ENCODE measurements around the gene TMEM120B. TPM values are rescaled to one million over a fixed set of nuclear protein-coding genes. Genes with fewer than 3 reads are reported as not detected.

Gene TMEM120B
- total RNA-seq, 1 experiment from 2014 or later, result 20.5 TPM

DNA sequence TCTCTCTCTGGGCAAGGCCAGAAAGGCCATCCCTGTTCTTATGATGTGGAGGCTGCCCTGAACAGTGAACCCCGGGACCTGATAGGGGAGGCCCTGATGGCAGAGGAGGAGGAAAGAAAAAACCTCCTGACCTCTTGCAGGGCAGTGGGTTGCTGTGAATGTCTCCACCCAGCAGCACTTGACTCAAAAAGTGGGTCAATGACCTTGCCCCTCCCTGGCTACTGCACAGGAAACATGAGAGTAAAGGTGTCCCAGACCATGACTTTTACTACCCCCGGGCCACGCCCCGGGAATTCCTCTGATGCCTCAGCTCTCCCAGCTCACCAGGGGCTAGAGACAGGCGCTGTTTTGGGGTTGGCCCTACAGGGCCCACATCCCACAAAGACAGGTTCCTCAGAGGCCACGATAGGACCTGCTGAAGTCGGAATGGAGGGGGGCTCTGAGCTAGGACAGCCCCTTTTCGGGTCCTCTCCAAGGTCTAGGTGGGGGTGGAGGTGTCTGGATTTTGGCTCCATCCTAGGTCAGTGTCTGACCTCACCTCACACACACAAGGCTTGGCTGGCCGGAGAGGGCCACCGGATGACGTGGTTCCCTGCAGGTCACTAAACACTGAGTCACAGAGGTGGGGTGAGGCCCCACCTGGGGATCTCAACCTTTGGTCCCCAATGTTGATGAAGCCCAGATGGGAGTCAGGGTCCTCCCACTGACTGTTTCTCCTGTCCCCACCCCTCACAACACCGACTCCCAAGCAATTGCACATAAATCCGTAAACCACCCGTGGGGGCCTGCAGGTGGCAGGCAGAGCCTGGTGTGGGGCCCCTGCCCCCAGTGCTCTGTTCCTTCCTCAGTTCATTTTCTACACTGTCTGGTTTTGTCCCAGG lies 79.4 kb downstream of the TMEM120B start:
- H3K9me2 ChIP-seq (ENCODE audit: insufficient read depth), result no peaks in the 10 kb centered on the region
- H2AFZ ChIP-seq (ENCODE audit: low read depth, low read length, poor library complexity, severe bottlenecking), result no peak overlapping the region
- no peak for DNase-seq (ENCODE audit: low read depth, low spot score)
- no peaks in the 10 kb centered on the region for H3K9me3 ChIP-seq (ENCODE audit: control insufficient read depth in 1 of 2, insufficient read depth in 1 of 2, low read depth in 1 of 2, low read length in 2 of 2)
- intact Hi-C loops (cut with micrococcal nuclease), result no loop called here
- H3K27ac ChIP-seq (ENCODE audit: low read depth, low read length), result peak overlapping the region; percentile 100
- peak overlapping the region; percentile 91 for H3K4me2 ChIP-seq (ENCODE audit: low read length)
- POLR2A ChIA-PET, result interaction anchor here (1.0 to 6.1 kb wide), 3 partner anchors 8 to 239 kb away, joined by 3 to 33 read pairs (median 6); no protein-coding TSS in a partner anchor
- H3K4me1 ChIP-seq (ENCODE audit: control insufficient read depth in 1 of 2, insufficient read depth in 2 of 2, low read length in 2 of 2), result peaks cover 62 to 92% of the 10 kb centered on the region in 2 experiments
- no peaks in the 10 kb centered on the region for H4K20me1 ChIP-seq (ENCODE audit: insufficient read depth)
- BruUV-seq (replicated peaks), result no TSS peak
- 0 out of 4 replicates have a peak, but pooled peaks cover 2 to 9% of the 10 kb centered on the region in 2 experiments for H3K36me3 ChIP-seq (ENCODE audit: control insufficient read depth in 1 of 2, insufficient read depth in 2 of 2, low read length in 2 of 2)
- ATAC-seq, result peak; percentile 16; the same call in 1 of the 2 replicates
- CTCF ChIA-PET, result interaction anchor here (1.1 kb wide), 1 partner anchor 96 kb away, joined by 3 read pairs; the partner anchor contains the start of gene PSMD9
- peak overlapping the region; percentile 90 to 91 for H3K4me3 ChIP-seq (replicated peaks in 1 of 2; ENCODE audit: low read depth in 1 of 2, low read length in 2 of 2)
- peak overlapping the region; percentile 96 for H3K9ac ChIP-seq (ENCODE audit: low read length)
- RAD21 ChIA-PET (ENCODE audit: low non-redundant PET in 1 of 2, low total read pairs in 2 of 2, uncharacterized antibody in 2 of 2, unreplicated experiment in 2 of 2), result interaction anchor here in 1 of 2 experiments (3.2 kb wide), 1 partner anchor 97 kb away, joined by 19 read pairs; the partner anchor contains the start of gene PSMD9
- TF ChIP-seq POLR2A (IDR thresholded peaks at IDR 0.05; ENCODE audit: borderline replicate concordance, extremely low read depth, insufficient read depth, insufficient read length), result no peak
- TF ChIP-seq POLR2AphosphoS5 (IDR thresholded peaks at IDR 0.05; ENCODE audit: low read depth, low read length), result peak; percentile 4; the same call in 1 of the 2 replicates
- H3K27me3 ChIP-seq (ENCODE audit: insufficient read depth, low read length), result no peaks in the 10 kb centered on the region
- H3K79me2 ChIP-seq (ENCODE audit: insufficient read depth, low read length), result peaks cover 67% of the 10 kb centered on the region

DNA sequence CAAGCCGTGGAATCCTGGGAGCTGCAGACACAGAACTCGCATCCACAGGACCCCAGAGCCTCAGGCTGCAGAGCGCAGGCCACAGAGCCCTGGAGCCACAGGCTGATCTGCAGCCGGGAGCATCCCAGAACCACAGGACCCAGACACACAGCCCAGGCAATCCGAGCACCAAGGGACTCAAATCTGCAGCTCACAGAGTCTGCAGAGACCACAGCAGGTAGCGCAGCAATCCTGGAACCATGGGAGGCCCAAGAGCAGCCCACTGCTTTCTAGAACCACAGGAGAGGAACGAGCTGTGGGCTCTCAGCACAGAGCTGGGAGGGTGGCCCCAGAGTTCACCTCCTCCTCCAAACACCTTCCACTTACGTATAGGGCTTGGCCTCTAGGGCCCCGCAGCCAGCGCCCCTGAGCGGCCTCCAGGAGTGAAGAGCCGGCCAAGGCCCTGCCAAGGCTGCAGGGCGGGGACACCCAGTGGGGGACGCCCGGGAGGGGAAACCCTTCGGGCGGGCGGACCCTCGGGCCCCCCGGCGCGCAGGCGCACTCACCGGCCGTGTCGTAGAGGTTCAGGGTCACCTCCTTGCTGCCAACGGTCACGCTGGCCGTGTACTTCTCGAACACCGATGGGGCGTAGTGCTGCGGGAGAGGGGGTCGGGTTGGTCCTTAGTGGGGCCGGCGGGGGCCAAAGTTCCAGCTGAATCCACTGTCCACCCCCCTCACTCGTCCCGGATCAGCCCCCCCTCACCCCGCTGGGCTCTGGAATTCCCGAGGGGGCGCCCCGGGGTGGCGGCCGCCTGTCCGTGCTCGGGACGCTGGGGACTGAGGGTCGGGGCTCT lies 80.3 kb downstream of the TMEM120B start:
- H3K4me1 ChIP-seq (ENCODE audit: control insufficient read depth in 1 of 2, insufficient read depth in 2 of 2, low read length in 2 of 2), result peaks cover 59 to 92% of the 10 kb centered on the region in 2 experiments
- no peak overlapping the region for H2AFZ ChIP-seq (ENCODE audit: low read depth, low read length, poor library complexity, severe bottlenecking)
- TSS peak; percentile 31 for BruUV-seq (replicated peaks)
- H3K27ac ChIP-seq (ENCODE audit: low read depth, low read length), result peak overlapping the region; percentile 100
- ATAC-seq, result no peak
- H3K9ac ChIP-seq (ENCODE audit: low read length), result peak overlapping the region; percentile 96
- DNase-seq (ENCODE audit: low read depth, low spot score), result no peak
- peak overlapping the region; percentile 90 to 91 for H3K4me3 ChIP-seq (replicated peaks in 1 of 2; ENCODE audit: low read depth in 1 of 2, low read length in 2 of 2)
- RAD21 ChIA-PET (ENCODE audit: low non-redundant PET in 1 of 2, low total read pairs in 2 of 2, uncharacterized antibody in 2 of 2, unreplicated experiment in 2 of 2), result interaction anchor here (2.2 to 4.2 kb wide), 3 partner anchors 8 to 96 kb away, joined by 11 to 22 read pairs (median 19); partner anchors contain the start of gene PSMD9 (in 1 of the 2)
- intact Hi-C loops (cut with micrococcal nuclease), result no loop called here
- H3K4me2 ChIP-seq (ENCODE audit: low read length), result peak overlapping the region; percentile 91
- H3K27me3 ChIP-seq (ENCODE audit: insufficient read depth, low read length), result no peaks in the 10 kb centered on the region
- H3K9me3 ChIP-seq (ENCODE audit: control insufficient read depth in 1 of 2, insufficient read depth in 1 of 2, low read depth in 1 of 2, low read length in 2 of 2), result no peaks in the 10 kb centered on the region
- 0 out of 4 replicates have a peak, but pooled peaks cover 2 to 9% of the 10 kb centered on the region in 2 experiments for H3K36me3 ChIP-seq (ENCODE audit: control insufficient read depth in 1 of 2, insufficient read depth in 2 of 2, low read length in 2 of 2)
- POLR2A ChIA-PET, result interaction anchor here (1.0 to 6.1 kb wide), 5 partner anchors 9 to 240 kb away, joined by 3 to 38 read pairs (median 6); partner anchors contain the start of gene PSMD9
- no peaks in the 10 kb centered on the region for H3K9me2 ChIP-seq (ENCODE audit: insufficient read depth)
- CTCF ChIA-PET, result interaction anchor here (1.1 to 6.9 kb wide), 10 partner anchors 8 to 126 kb away, joined by 3 to 149 read pairs (median 18); partner anchors contain the start of genes CFAP251, PSMD9 and SETD1B
- H3K79me2 ChIP-seq (ENCODE audit: insufficient read depth, low read length), result peaks cover 65% of the 10 kb centered on the region
- no peaks in the 10 kb centered on the region for H4K20me1 ChIP-seq (ENCODE audit: insufficient read depth)
- TF ChIP-seq CEBPB (IDR thresholded peaks at IDR 0.05; ENCODE audit: low read depth) (no peak), EZH2 (IDR thresholded peaks at IDR 0.05) (no peak), ZFX (IDR thresholded peaks at IDR 0.05) (peak; percentile 36; the same call in 1 of the 2 replicates), RAD21 (IDR thresholded peaks at IDR 0.05; ENCODE audit: low read depth) (no peak), TCF7L2 (IDR thresholded peaks at IDR 0.05; ENCODE audit: borderline replicate concordance, extremely low read depth, insufficient read depth, insufficient read length) (no peak), CTCF (IDR thresholded peaks at IDR 0.05 in 2 of 3, conservative IDR thresholded peaks at IDR 0.05 in 1 of 3; ENCODE audit: borderline replicate concordance in 1 of 3, insufficient read depth in 1 of 3, low read depth in 2 of 3, low read length in 2 of 3) (no peak), CBX3 (IDR thresholded peaks at IDR 0.05; ENCODE audit: low read depth) (no peak), POLR2AphosphoS5 (IDR thresholded peaks at IDR 0.05; ENCODE audit: low read depth, low read length) (peak; percentile 7; the same call in 1 of the 2 replicates), SP1 (IDR thresholded peaks at IDR 0.05; ENCODE audit: low read depth) (no peak), MAX (IDR thresholded peaks at IDR 0.05) (no peak)

Measured in HCT116 (cell line).